ENCODE data around the gene CELF2.

CELF2 gene

GRCh38 chr10:11004144-11005077 is 13.3 kb upstream of the CELF2 start:
- DNase-seq: no peak

- no peak for DNase-seq
Measured at GRCh38 chr10:11005725-11006427, 11.8 kb upstream of the CELF2 start.

GRCh38 chr10:11006428-11006825 is 11.2 kb upstream of the CELF2 start:
- no peak for DNase-seq

- DNase-seq: no peak
Measured at GRCh38 chr10:11007476-11008020, 10.1 kb upstream of the CELF2 start.

GRCh38 chr10:11009471-11010308 is 8.0 kb upstream of the CELF2 start:
- no peak for DNase-seq

- no peak for DNase-seq
Measured at GRCh38 chr10:11010582-11010981, 7.1 kb upstream of the CELF2 start.

GRCh38 chr10:11011436-11011835 is 6.2 kb upstream of the CELF2 start:
- DNase-seq: no peak

- no peak for DNase-seq
Measured at GRCh38 chr10:11011984-11012383, 5.7 kb upstream of the CELF2 start.

- no peak for DNase-seq
Measured at GRCh38 chr10:11012421-11013295, 5.0 kb upstream of the CELF2 start.

- DNase-seq: no peak
Measured at GRCh38 chr10:11013836-11014235, 3.8 kb upstream of the CELF2 start.

GRCh38 chr10:11014671-11015445 is 2.8 kb upstream of the CELF2 start:
- peak; percentile 16 for DNase-seq

GRCh38 chr10:11015446-11015934 is 2.2 kb upstream of the CELF2 start:
- peak; percentile 10 for DNase-seq

- DNase-seq: no peak
Measured at GRCh38 chr10:11017000-11017569, 587 bp upstream of the CELF2 start.

- no peak for DNase-seq
Measured at GRCh38 chr10:11018432-11018841, 765 bp downstream of the CELF2 start.

- DNase-seq: peak; percentile 12
Measured at GRCh38 chr10:11018855-11019631, 1.4 kb downstream of the CELF2 start.

GRCh38 chr10:11019724-11020547 is 2.3 kb downstream of the CELF2 start:
- no peak for DNase-seq

- no peak for DNase-seq
Measured at GRCh38 chr10:11020548-11020942, 2.9 kb downstream of the CELF2 start.

- DNase-seq: no peak
Measured at GRCh38 chr10:11022213-11022612, 4.5 kb downstream of the CELF2 start.

Measured in DMS79 (cell line).